SK-N-MC (cell line): ENCODE data around the gene CLOCK.

Experiments used
- EZH2 ChIP-seq: fragments of 200-600 bp; sonication (generic); IDR thresholded peaks from one replicate; pipeline ENCODE4 v1.6.1; 2017; ENCODE audit warnings: antibody characterized with exemption
- POLR2AphosphoS5 ChIP-seq: IDR thresholded peaks from 2 replicates; pipeline ENCODE4 v1.6.1; 2012; ENCODE audit warnings: mild to moderate bottlenecking, low read depth, low read length, borderline replicate concordance

GRCh38 chr4:55530691-55531090 is 16.0 kb downstream of the CLOCK start:
- no peak for TF ChIP-seq POLR2AphosphoS5
- TF ChIP-seq EZH2: no peak
